ENCODE data around the gene ZKSCAN5.

Gene ZKSCAN5

DNA sequence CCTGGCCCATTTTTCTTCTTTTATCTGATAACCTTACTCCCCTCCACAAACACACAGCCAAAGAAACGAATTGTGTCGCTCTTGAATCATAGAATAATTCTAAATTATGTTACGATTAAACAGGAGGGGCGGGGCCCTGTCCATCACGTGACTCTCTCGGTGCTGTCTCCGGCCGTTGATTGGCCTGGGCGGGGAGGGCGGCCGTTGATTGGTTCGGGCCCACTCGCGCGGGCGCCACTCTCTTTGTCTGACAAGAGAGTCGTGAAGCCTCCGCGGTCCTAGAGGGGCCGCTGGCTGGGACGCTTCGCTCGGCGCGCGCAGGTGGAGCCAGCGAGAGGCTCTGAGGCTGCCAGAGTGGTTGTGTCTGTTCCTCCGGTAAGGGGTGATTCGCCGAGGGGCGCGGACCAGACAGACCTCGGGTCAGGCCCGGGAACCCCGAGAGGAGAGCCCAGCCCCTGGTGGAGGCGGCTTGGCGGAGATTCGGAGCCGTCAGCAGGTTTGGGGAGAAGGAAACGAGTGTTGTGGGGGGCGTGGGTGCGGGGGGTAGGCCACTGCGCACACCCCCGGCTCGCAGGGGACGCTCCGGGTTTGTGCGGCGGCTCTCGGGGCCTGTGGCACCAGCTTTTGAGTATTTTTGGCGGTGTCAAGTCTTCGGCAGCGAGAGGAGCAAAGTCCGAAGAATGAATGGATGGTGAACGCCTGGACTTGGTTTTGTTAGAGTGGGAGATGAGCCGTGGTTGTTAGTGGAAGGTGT is 31.7 kb upstream of the ZKSCAN5 start, which contains the start of gene ZNF789:
TSS of gene ZNF789 (plus strand) at position 330 of the 754 bp plus-strand sequence. CDS start 3,567 bp downstream, outside the sequence.
- Histone ChIP-seq H3K36me3 (ENCODE audit: control insufficient read depth, insufficient read depth, low read length) (no peaks in the 10 kb centered on the region), H3K27me3 (ENCODE audit: control insufficient read depth, insufficient read depth, low read length) (no peaks in the 10 kb centered on the region), H3K9ac (ENCODE audit: low read length) (peak within 1 kb of the TSS; percentile 70), H3K4me3 (ENCODE audit: low read length) (peak within 1 kb of the TSS; percentile 93), H3K4me1 (ENCODE audit: control insufficient read depth, insufficient read depth, low read length) (no peaks in the 10 kb centered on the region), H3K27ac (ENCODE audit: low read depth, low read length) (peak within 1 kb of the TSS; percentile 80)

DNA sequence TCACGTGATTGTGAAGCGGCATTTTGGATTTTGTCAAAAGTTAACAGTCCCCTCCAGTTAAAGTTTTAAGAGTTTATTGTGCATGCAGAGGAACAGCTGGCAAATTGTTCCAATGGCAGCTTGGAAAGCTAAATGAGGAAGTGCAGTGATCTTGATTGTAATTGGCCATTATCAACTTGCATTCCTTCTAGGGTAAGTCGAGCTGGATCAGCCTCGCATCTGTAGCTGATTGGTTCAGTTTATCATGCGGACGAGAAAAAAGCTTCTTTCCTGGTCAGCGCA is 31.2 kb upstream of the ZKSCAN5 start:
- Histone ChIP-seq H3K4me3 (ENCODE audit: low read length) (peak overlapping the region; percentile 93), H3K4me1 (ENCODE audit: control insufficient read depth, insufficient read depth, low read length) (no peaks in the 10 kb centered on the region), H3K9ac (ENCODE audit: low read length) (peak overlapping the region; percentile 70), H3K36me3 (ENCODE audit: control insufficient read depth, insufficient read depth, low read length) (no peaks in the 10 kb centered on the region), H3K27ac (ENCODE audit: low read depth, low read length) (peak overlapping the region; percentile 80), H3K27me3 (ENCODE audit: control insufficient read depth, insufficient read depth, low read length) (no peaks in the 10 kb centered on the region)

DNA sequence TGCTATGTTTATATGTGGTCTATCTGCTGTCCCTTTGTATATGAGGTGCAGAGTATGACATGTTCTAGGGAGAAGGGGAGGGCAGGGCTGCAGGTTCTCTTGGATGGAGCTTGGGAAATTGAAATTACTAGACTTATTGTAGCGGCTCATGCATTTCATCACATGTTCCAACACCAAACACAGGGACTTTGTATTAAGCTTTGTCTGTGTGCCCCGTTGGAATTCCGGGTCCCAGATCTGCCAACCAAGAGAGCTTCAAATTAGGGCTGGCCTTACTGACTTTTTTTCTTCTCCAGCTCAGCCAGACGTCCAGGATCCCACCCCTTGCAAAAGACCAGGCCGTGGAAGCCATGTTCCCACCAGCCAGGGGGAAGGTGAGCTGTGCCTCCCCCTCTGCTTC is 28.4 kb upstream of the ZKSCAN5 start:
- Histone ChIP-seq H3K4me3 (ENCODE audit: low read length) (no peak overlapping the region), H3K9ac (ENCODE audit: low read length) (no peak overlapping the region), H3K27me3 (ENCODE audit: control insufficient read depth, insufficient read depth, low read length) (no peaks in the 10 kb centered on the region), H3K27ac (ENCODE audit: low read depth, low read length) (no peak overlapping the region), H3K36me3 (ENCODE audit: control insufficient read depth, insufficient read depth, low read length) (peaks cover 3% of the 10 kb centered on the region), H3K4me1 (ENCODE audit: control insufficient read depth, insufficient read depth, low read length) (no peaks in the 10 kb centered on the region)

DNA sequence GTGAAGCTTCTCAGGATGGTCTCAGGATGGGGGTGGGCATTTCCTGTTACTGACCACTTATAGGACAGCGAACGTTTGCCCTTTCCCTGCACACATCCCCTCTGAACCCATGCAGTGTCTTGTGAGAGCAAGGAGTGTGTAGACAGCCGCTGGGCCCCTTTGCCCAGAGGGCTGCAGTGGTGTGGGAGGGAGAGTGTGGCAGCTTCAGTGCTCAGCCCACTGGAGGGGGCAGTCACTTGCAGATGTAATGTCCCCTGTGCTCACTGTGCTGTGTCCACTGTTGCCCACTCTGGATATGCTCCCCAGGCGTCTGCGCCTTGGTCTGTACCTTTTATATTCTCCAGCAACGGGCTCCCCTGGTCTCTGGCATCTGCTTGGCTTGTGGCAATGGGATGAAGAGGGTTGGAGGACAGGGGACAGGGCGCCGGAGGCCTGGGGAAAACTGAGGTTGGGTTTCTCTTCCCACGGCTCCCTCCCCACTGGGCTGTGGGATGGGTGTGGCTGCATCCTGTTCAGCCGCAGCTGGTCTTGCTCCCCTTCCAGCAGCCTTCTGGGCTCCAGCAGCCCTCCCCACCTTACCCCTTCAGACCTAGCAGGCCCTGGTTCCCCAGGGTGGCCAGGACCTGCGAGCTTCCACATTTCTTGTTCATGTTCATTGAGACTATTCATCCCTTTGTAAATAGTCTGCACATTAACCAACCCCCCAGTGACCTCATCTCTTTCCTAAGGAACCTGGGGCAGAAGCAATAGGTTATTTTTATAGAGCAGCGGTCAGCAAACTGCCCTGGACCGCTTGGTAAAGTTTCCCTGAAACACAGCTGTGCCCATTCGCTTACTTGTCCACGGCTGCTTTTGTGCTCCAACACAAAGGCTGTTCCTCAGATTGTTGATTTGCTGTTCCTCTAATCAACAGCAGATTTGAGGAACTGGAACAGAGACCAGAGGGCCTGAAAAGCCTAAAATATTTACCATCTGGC is 25.7 kb upstream of the ZKSCAN5 start:
- Histone ChIP-seq H3K4me3 (ENCODE audit: low read length) (no peak overlapping the region), H3K36me3 (ENCODE audit: control insufficient read depth, insufficient read depth, low read length) (peaks cover 3% of the 10 kb centered on the region), H3K4me1 (ENCODE audit: control insufficient read depth, insufficient read depth, low read length) (no peaks in the 10 kb centered on the region), H3K9ac (ENCODE audit: low read length) (no peak overlapping the region), H3K27ac (ENCODE audit: low read depth, low read length) (no peak overlapping the region), H3K27me3 (ENCODE audit: control insufficient read depth, insufficient read depth, low read length) (no peaks in the 10 kb centered on the region)

DNA sequence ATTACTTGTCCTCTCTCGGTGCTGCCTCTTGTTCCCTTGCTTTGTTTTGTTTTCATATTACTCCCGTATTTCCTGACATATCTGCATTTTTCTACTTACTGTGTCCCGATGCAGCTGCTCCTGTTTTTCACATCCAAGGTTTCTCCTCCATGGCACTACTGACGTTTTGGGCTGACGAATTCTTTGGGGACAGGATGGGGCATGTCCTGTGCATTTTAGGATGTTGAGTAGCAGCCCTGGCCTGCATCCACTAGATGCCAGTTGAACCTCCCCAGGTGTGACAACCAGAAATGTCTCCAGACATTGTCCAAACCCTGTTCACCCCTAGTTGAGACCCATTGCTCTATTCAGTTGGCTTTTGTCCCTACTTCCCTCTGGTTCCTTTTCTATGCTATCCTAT is 19.4 kb upstream of the ZKSCAN5 start:
- H3K9ac ChIP-seq (ENCODE audit: low read length): no peak overlapping the region
- peaks cover 5% of the 10 kb centered on the region for H3K36me3 ChIP-seq (ENCODE audit: control insufficient read depth, insufficient read depth, low read length)
- no peaks in the 10 kb centered on the region for H3K4me1 ChIP-seq (ENCODE audit: control insufficient read depth, insufficient read depth, low read length)
- no peak overlapping the region for H3K27ac ChIP-seq (ENCODE audit: low read depth, low read length)
- H3K27me3 ChIP-seq (ENCODE audit: control insufficient read depth, insufficient read depth, low read length): no peaks in the 10 kb centered on the region
- H3K4me3 ChIP-seq (ENCODE audit: low read length): no peak overlapping the region

DNA sequence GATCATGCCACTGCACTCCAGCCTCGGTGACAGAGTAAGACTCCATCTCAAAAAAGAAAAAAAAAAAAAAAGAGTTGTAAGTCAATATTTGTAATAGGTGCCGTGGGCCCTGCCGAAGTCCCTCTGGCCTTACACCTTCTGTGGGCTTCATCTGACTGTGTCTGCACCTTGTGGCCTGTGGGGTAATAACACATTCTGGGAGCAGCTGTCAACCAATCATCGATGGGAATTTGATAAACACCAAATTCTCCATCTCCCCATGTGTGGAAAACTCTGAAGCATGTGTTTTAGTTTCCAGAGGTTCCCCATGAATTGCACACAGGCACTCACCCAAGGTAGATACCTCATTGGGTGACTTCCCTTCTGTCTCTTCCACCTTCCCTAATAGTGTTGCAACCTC is 15.2 kb upstream of the ZKSCAN5 start:
- Histone ChIP-seq H3K4me1 (ENCODE audit: control insufficient read depth, insufficient read depth, low read length) (no peaks in the 10 kb centered on the region), H3K27ac (ENCODE audit: low read depth, low read length) (no peak overlapping the region), H3K4me3 (ENCODE audit: low read length) (no peak overlapping the region), H3K9ac (ENCODE audit: low read length) (no peak overlapping the region), H3K36me3 (ENCODE audit: control insufficient read depth, insufficient read depth, low read length) (peaks cover 13% of the 10 kb centered on the region), H3K27me3 (ENCODE audit: control insufficient read depth, insufficient read depth, low read length) (no peaks in the 10 kb centered on the region)

DNA sequence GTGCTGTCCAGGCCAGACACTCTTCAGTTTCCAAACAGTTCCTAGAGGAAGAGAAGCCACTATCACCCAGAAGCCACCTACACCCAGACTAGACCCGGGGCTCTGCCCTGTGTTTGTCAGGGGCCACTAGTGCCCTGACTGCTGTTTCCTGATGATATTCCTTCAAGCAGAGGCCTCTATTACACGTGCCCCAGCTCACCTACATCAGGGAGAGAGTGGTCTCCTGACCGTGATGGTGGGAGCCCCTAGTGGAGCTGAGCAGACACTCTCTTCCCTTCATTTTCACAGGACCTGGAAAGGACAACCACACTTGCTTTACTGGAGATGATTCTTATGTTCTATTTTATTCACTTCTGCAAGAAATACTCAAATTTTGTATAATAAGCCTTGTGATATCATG is 13.6 kb upstream of the ZKSCAN5 start:
- Histone ChIP-seq H3K36me3 (ENCODE audit: control insufficient read depth, insufficient read depth, low read length) (peaks cover 15% of the 10 kb centered on the region), H3K4me3 (ENCODE audit: low read length) (no peak overlapping the region), H3K27me3 (ENCODE audit: control insufficient read depth, insufficient read depth, low read length) (no peaks in the 10 kb centered on the region), H3K4me1 (ENCODE audit: control insufficient read depth, insufficient read depth, low read length) (no peaks in the 10 kb centered on the region), H3K9ac (ENCODE audit: low read length) (no peak overlapping the region), H3K27ac (ENCODE audit: low read depth, low read length) (no peak overlapping the region)

DNA sequence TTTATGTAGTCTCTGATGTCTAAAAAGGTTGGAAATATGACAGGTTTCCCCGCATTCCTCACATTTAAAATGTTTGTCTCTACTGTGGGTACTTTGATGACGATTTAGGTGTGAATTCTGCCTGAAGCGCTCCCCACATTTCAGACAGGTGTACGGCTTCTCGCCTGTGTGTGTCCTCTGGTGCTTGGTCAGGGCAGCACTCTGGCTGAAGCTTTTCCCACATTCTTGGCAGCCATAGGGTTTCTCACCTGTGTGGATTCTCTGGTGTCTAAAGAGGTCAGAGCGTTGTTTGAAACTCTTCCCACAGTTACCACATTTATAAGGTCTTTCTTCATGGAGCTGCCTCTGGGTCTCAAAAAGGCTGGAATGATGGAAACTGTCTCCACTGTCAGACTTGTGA is 10.6 kb upstream of the ZKSCAN5 start:
- Histone ChIP-seq H3K4me1 (ENCODE audit: control insufficient read depth, insufficient read depth, low read length) (peaks cover 9% of the 10 kb centered on the region), H3K9ac (ENCODE audit: low read length) (no peak overlapping the region), H3K36me3 (ENCODE audit: control insufficient read depth, insufficient read depth, low read length) (peaks cover 18% of the 10 kb centered on the region), H3K4me3 (ENCODE audit: low read length) (no peak overlapping the region), H3K27ac (ENCODE audit: low read depth, low read length) (no peak overlapping the region), H3K27me3 (ENCODE audit: control insufficient read depth, insufficient read depth, low read length) (no peaks in the 10 kb centered on the region)

DNA sequence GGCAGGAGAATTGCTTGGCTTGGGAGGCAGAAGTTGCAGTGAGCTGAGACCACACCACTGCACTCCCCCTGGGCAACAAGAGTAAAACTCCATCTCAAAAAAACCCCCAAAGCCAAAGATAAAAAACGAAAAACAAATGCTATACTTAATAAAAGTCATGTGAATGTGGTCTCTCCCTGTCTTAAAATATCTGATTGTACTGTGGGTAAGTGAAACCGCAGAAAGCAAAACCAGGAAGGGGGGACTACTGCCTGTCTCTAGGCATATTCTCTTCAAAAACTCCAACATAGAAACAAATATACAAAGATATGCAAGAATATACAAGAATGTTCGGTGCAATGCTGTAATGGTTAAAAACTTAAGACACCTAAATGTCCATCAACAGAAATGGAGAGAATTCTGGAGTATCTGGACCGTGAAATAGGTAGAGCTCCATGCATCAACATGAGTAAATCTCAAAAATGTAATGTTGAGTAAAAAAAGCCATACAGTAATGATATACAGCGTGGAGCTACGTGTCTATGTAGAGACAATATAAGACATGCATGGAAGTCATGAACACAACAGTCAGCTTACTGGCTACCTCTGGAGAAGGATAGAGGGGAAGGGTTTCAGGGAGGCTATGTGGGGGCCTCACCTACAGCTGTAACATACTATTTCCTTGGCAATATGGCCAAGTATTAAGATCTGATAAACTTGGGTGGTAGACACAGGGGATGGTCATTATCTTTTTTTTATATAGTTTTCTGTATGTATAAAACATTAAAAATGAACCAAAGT is 6.5 kb upstream of the ZKSCAN5 start:
- Histone ChIP-seq H3K27ac (ENCODE audit: low read depth, low read length) (no peak overlapping the region), H3K9ac (ENCODE audit: low read length) (no peak overlapping the region), H3K4me1 (ENCODE audit: control insufficient read depth, insufficient read depth, low read length) (peaks cover 9% of the 10 kb centered on the region), H3K36me3 (ENCODE audit: control insufficient read depth, insufficient read depth, low read length) (peaks cover 15% of the 10 kb centered on the region), H3K27me3 (ENCODE audit: control insufficient read depth, insufficient read depth, low read length) (no peaks in the 10 kb centered on the region), H3K4me3 (ENCODE audit: low read length) (peak overlapping the region; percentile 100)

DNA sequence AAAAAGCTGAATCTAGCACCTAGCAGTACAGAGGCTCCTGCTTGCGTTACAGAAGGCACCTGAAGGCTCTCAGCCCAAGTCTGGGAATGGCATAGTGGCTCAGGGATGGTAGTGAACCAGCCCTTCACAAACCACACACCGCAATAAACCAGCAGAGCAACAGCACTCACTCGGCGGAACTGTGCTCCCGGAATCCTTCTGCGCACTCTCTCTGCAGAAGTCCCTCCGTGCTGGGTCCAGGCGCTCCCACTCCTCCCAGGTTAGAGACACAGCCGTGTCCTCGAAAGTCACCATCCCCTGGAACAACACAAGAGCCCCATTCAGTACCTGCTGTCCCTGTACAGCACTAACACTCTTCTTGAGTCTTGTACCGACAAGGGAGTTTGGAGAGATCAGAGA is 5.9 kb upstream of the ZKSCAN5 start:
- H3K4me1 ChIP-seq (ENCODE audit: control insufficient read depth, insufficient read depth, low read length): peaks cover 9% of the 10 kb centered on the region
- H3K4me3 ChIP-seq (ENCODE audit: low read length): peak overlapping the region; percentile 100
- peaks cover 12% of the 10 kb centered on the region for H3K36me3 ChIP-seq (ENCODE audit: control insufficient read depth, insufficient read depth, low read length)
- H3K27ac ChIP-seq (ENCODE audit: low read depth, low read length): no peak overlapping the region
- no peaks in the 10 kb centered on the region for H3K27me3 ChIP-seq (ENCODE audit: control insufficient read depth, insufficient read depth, low read length)
- H3K9ac ChIP-seq (ENCODE audit: low read length): no peak overlapping the region

DNA sequence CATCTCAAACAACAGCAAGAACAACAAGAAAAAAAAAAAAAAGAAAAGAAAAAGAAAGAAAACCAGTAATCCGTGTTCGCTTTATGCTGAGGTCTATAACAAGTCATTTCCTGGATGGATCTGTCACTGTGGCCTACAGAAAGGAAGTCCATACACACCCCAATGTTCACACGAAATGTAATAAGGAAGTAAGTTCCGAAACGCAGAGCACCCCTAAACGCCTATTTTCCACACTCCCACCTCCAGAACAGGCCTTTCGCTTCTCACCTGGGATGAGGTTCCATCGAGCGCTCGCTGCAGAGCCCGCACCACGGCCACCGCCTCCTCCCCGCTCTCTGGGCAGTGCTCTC is 5.1 kb upstream of the ZKSCAN5 start:
- peaks cover 9% of the 10 kb centered on the region for H3K4me1 ChIP-seq (ENCODE audit: control insufficient read depth, insufficient read depth, low read length)
- H3K27me3 ChIP-seq (ENCODE audit: control insufficient read depth, insufficient read depth, low read length): no peaks in the 10 kb centered on the region
- peak overlapping the region; percentile 94 for H3K27ac ChIP-seq (ENCODE audit: low read depth, low read length)
- peak overlapping the region; percentile 94 for H3K9ac ChIP-seq (ENCODE audit: low read length)
- peak overlapping the region; percentile 100 for H3K4me3 ChIP-seq (ENCODE audit: low read length)
- H3K36me3 ChIP-seq (ENCODE audit: control insufficient read depth, insufficient read depth, low read length): peaks cover 4% of the 10 kb centered on the region
